Activated CD4-positive, CD25-positive, alpha-beta regulatory T cell treated with anti-CD3 and anti-CD28 coated beads, Interleukin-2, amount 50 U/mL, for 24 hours (primary cell): ENCODE measurements around the gene SMARCD1.

Experiments
- ATAC-seq, 2 donors: fragments of 150-1000 bp; cut with Tn5 transposase; one replicate each; pipeline ENCODE4 v1.10.0; 2021; ENCODE audit warnings: mild to moderate bottlenecking in 1 of 2, moderate library complexity in 1 of 2

SMARCD1 gene

DNA sequence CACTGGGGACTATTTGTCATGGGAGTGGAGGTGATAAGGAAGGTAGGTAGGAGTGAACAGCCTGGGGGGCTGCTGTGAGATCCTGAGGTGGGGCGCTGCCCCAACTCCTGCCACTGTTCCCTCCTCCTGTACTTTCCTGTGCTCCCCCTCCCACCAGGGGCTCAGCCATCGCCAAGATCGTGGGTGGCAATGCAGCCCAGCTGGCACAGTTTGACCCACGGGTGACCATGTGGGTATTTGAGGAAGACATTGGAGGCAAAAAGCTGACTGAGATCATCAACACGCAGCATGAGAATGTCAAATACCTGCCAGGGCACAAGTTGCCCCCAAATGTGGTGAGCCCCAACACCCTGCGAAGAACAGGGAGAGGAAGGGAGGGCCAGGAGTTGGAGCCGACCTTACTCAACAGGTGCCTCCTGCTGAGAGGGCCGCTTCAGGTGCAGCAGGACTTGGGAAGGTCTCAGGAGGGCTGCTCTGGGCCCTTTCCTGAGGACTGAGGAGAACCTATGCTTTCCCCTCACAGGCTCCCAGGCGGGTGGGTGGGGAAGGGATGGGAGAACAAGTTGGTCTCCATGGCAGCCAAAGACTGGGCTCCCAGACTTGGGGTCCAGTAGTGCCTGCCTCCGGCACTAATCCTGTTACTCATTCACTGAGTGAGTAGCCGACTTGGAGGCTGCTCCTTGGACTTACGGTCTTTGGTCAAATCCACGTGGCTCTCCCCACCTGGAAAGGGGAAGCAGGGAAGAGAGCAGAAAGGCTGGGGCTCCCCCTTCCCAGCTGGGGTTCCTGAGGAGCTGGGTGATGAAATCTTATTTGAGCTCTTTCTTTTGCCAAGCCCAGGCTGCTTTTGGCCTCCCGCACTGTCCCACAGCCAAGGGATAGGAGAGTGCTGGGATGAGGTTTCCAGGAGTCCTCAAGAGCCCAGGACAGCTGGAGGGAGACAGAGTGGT, 19.6 kb downstream of the SMARCD1 start:
- ATAC-seq = no peak

DNA sequence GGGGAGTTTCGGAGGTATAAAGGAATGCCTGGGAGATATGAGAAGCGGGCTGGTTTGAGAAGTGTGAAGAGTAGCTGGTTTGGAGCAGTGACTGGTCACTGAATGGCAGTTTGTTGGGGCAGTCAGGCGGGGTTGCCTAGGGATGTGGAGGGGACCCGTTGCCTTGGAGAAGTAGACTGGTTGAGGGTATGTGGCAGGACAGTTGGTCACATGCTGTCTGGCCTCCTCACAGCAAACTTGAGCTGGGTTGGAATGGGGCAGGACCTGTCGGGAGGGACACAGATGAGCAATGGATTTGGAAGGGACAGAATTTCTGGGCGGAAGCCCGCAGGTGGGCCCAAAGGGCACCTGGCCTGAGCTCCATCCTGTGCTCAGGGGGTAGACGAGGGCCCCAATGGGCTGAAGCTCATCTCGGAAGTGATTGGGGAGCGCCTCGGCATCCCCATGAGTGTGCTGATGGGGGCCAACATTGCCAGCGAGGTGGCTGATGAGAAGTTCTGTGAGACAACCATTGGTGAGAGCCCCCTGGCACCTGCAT, 20.8 kb downstream of the SMARCD1 start:
- ATAC-seq = no peak

DNA sequence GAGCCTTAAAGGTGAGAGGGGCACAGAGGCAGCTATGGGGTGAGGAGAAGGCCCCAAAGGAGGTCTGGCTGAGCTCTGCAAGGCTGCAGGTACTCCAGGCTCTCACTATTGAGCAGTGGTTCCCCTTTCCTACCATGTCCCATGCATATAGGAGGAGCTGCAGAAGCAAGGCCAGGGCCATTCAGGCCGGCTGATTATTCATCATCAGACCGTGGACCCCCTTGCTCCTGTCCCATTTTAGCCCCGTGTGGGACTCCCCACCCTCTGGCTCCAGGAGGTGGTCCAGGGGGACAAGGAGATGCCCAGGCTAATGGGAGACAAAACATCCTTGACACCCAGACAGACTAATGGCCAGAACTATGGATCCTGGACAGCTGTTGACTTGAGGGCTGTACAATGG, 21.8 kb downstream of the SMARCD1 start:
- ATAC-seq = no peak

- no peak for ATAC-seq
Observed at GRCh38 chr12:50107416-50108268, 22.5 kb downstream of the SMARCD1 start.

DNA sequence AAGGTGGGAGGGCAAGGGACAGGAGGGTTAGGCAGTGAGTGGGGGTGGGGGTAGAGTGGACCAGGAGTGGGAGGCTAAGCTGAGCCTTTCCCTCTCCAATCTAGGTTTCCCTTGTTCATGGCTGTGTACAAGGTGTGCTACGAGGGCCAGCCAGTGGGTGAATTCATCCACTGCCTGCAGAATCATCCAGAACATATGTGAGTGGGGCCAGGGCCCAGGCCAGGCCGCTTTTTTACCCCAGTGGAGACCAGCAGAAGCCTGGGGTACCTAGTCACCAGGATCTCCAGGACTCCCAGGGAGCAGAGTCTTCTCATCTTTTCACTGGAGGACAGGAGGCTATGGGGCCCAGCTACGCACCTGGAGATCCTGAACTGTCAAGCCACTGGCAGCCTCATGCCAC, 24.2 kb downstream of the SMARCD1 start:
- no peak for ATAC-seq

DNA sequence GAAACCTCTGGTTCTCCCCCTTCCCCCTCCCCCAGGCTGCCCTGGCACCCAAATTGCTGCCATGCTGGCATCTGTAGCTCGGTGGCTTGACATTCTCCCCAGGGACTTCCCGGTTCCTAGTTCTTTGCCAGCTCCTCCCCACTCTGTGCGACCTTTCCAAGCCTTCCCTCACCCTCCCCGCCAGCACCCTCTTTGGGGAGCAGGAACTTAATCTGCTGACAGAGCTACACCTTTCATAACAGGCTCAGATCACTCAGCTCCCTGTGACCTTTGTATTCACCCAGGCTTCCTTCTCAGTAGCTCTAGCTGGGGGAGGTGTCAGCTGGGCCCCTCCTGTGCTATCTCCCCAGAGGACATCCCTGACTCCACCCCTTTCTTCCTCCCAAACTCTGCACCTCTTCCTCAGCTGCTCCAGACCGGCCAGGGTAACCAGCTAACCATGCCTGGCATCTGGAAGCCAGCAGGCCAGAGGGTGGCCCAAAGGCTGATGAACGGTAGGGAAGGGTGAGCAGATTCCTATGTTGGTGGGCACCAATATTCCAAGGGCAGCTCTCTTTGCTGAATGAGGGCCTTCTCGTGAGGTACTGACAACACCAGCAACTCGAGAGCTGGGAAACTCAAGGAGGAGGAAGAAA, 25.1 kb downstream of the SMARCD1 start:
- ATAC-seq = no peak

DNA sequence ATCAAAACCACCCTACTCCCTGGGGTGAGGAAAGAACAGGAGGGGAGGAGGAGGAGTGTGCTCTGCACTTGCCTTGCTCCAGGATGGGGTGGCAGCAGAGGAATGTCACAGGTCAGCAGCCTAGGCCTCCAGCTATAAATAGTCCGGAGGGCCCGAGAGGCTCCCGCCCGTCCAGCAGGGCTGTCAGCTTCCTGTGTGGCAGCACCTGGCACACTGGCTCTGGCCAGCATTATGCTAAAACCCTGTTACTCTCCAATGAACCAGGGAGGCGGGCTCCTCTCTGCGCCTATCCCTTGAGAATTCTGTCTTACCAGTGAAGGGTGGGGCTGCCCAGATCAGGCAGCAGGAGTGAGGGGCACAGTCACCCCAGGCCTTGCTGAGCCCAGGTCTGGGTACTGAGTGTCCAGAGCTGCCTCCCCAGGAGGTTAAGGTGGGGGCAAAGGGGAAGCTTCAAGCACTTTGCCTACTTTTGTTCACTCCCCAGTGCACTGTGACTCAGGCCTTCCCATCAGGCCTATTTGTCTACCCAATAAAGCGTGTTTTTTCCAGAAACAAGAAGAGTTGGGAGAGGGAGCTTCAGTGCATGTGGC, 25.7 kb downstream of the SMARCD1 start:
- no peak for ATAC-seq

GRCh38 chr12:50111395-50111692, 26.2 kb downstream of the SMARCD1 start:
- ATAC-seq = no peak

- ATAC-seq = peak; percentile 86 to 90
Observed at GRCh38 chr12:50111693-50112455, 26.7 kb downstream of the SMARCD1 start, which contains the start of gene COX14. Gene COX14 (plus strand): TSS chr12:50112236. CDS start chr12:50120044, 7,808 bp downstream.

- no peak for ATAC-seq
Observed at GRCh38 chr12:50112456-50113218, 27.5 kb downstream of the SMARCD1 start.

GRCh38 chr12:50117057-50117622, 32.0 kb downstream of the SMARCD1 start:
- ATAC-seq = no peak

GRCh38 chr12:50119387-50119786, 34.2 kb downstream of the SMARCD1 start:
- ATAC-seq = no peak

- no peak for ATAC-seq
Observed at GRCh38 chr12:50120521-50120920, 35.4 kb downstream of the SMARCD1 start.

GRCh38 chr12:50120953-50121352, 35.8 kb downstream of the SMARCD1 start:
- ATAC-seq = no peak

DNA sequence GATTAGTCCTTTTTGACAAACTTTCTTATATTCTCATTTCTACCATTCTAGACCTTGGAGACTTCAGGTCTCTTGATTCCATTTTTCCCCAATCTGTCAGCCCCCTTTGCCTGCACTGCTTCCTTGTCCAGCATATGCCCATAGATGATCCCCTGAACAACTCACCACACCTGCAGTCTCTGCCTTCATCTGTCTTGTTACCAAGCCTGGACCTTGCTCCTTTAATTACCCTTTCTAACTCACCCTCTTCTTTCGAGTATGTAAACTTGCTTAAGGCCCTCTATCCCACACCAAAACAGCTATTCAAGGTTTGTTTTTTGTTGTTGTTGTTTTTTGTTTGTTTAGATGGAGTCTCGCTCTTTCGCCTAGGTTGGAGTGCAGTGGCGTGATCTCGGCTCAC, 36.5 kb downstream of the SMARCD1 start:
- no peak for ATAC-seq

- ATAC-seq = no peak
Observed at GRCh38 chr12:50123203-50123602, 38.1 kb downstream of the SMARCD1 start.

GRCh38 chr12:50127546-50127945, 42.4 kb downstream of the SMARCD1 start:
- ATAC-seq = no peak

DNA sequence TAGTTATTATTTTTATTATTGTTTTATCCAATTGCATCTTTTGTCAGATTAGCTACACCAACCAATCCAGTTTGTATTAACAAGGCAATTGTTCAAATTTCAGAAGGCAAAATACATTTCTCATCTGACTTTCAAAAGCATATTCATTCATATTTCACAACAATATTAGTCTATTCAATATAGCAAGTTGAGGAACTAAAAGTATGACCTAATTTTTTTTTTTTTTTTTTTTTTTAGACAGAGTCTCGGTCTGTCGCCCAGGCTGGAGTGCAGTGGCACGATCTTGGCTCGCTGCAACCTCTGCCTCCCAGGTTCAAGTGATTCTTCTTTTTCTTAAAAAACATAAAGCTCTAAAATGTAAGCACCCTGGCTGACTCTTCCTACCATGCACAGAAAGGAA, 44.1 kb downstream of the SMARCD1 start:
- no peak for ATAC-seq

GRCh38 chr12:50132505-50133135, 47.5 kb downstream of the SMARCD1 start:
- no peak for ATAC-seq

- ATAC-seq = no peak
Observed at GRCh38 chr12:50142993-50143392, 57.9 kb downstream of the SMARCD1 start.
